OCI-LY7 (cell line): ENCODE data around the gene ENO4. TPM values are rescaled to one million over a fixed set of nuclear protein-coding genes. Genes with fewer than 3 reads are reported as not detected.

Source experiments
- BruUV-seq: library from RNA; stranded (reverse); fragments of 400-500 nt; replicated peaks from 2 replicates; lab custom pipeline; 2021; lab: Mats Ljungman, UMichigan
- CTCF ChIA-PET: fragments of 300-600 bp; sonication (Branson Sonifier 250); formaldehyde crosslinking; loops from one replicate; lab custom pipeline; 2022; ENCODE audit warnings: antibody characterized with exemption; ENCODE audit not compliant: unreplicated experiment; lab: Charles Lee
- POLR2A ChIA-PET: fragments of 300-600 bp; sonication (Branson Sonifier 250); formaldehyde crosslinking; loops from one replicate; lab custom pipeline; 2022; ENCODE audit warnings: antibody characterized with exemption; lab: Charles Lee
- DNase-seq: peaks from one replicate; pipeline ENCODE4 v3.0.0-alpha.2; 2015; ENCODE audit warnings: low spot score
- H2AFZ ChIP-seq: fragments of 200-600 bp; sonication (generic), shearing (Covaris generic); 2 replicates; pipeline ENCODE4 v1.6.1; 2014; ENCODE audit warnings: mild to moderate bottlenecking, antibody characterized with exemption, low read length, moderate library complexity
- H3K27ac ChIP-seq: fragments of 200-600 bp; sonication (generic); 2 replicates; pipeline ENCODE4 v1.5.1; 2014; ENCODE audit warnings: mixed run types, low read depth, mild to moderate bottlenecking, moderate library complexity, low read length, inconsistent platforms; ENCODE audit not compliant: poor library complexity, severe bottlenecking
- H3K36me3 ChIP-seq: fragments of 200-600 bp; sonication (generic); 2 replicates; pipeline ENCODE4 v1.6.1; 2014; ENCODE audit warnings: mild to moderate bottlenecking, antibody characterized with exemption, low read length, moderate library complexity, mixed read lengths; ENCODE audit not compliant: insufficient read depth
- H3K4me1 ChIP-seq: fragments of 200-600 bp; sonication (generic); 2 replicates; pipeline ENCODE4 v1.5.1; 2014; ENCODE audit warnings: mild to moderate bottlenecking, low read length; ENCODE audit not compliant: insufficient read depth, poor library complexity, severe bottlenecking
- H3K4me2 ChIP-seq: fragments of 200-600 bp; sonication (generic); 2 replicates; pipeline ENCODE4 v1.6.1; 2014; ENCODE audit warnings: mild to moderate bottlenecking, low read length
- H3K4me3 ChIP-seq: fragments of 200-600 bp; sonication (generic); 2 replicates; pipeline ENCODE4 v1.5.1; 2014; ENCODE audit warnings: mild to moderate bottlenecking, low read depth, low read length; ENCODE audit not compliant: poor library complexity, severe bottlenecking
- H3K79me2 ChIP-seq: fragments of 200-600 bp; sonication (generic); 2 replicates; pipeline ENCODE4 v1.6.1; 2016; ENCODE audit warnings: low read depth, mild to moderate bottlenecking, low read length, moderate library complexity, mixed read lengths; ENCODE audit not compliant: insufficient read depth
- H3K9me2 ChIP-seq: fragments of 200-600 bp; sonication (generic); 2 replicates; pipeline ENCODE4 v1.6.1; 2016; ENCODE audit warnings: mild to moderate bottlenecking, low read length, mixed read lengths; ENCODE audit not compliant: insufficient read depth
- H3K9me3 ChIP-seq: fragments of 200-600 bp; sonication (generic); 2 replicates; pipeline ENCODE4 v1.6.1; 2014; ENCODE audit warnings: mild to moderate bottlenecking, mixed run types, low read length, mixed read lengths
- H4K20me1 ChIP-seq: fragments of 200-600 bp; sonication (generic); 2 replicates; pipeline ENCODE4 v1.6.1; 2014; ENCODE audit warnings: mild to moderate bottlenecking, antibody characterized with exemption, low read length, moderate library complexity, mixed read lengths; ENCODE audit not compliant: insufficient read depth
- EZH2phosphoT487 ChIP-seq: fragments of 200-600 bp; sonication (generic); IDR thresholded peaks from 2 replicates; pipeline ENCODE4 v1.6.1; 2018; ENCODE audit warnings: low read depth, borderline replicate concordance, mild to moderate bottlenecking, mixed run types, antibody characterized with exemption, low read length, moderate library complexity, mixed read lengths
- intact Hi-C: fragments of 100-400 bp; cut with micrococcal nuclease; formaldehyde crosslinking; loops from one replicate; pipeline ENCODE4 v1.10.0; 2022; ENCODE audit not compliant: unreplicated experiment
- total RNA-seq, 2 experiments: library from RNA; depleted of rRNA in 1 of 2; stranded (reverse); fragments of >200 nt in 1 of 2; shearing (Covaris generic) in 1 of 2; gene quantifications; 2 replicates each; pipeline ENCODE4 v1.2.3, GENCODE V29; 2014 to 2022
- TF ChIP-seq, protein P1 (sequence below): fragments of 200-600 bp; sonication (generic); conservative IDR thresholded peaks from 2 replicates; pipeline ENCODE4 v1.5.1; 2014; ENCODE audit warnings: mild to moderate bottlenecking, antibody characterized with exemption, low read length, moderate library complexity, mixed read lengths

ENO4 gene
- total RNA-seq, 2 experiments from 2014 or later: not detected

DNA sequence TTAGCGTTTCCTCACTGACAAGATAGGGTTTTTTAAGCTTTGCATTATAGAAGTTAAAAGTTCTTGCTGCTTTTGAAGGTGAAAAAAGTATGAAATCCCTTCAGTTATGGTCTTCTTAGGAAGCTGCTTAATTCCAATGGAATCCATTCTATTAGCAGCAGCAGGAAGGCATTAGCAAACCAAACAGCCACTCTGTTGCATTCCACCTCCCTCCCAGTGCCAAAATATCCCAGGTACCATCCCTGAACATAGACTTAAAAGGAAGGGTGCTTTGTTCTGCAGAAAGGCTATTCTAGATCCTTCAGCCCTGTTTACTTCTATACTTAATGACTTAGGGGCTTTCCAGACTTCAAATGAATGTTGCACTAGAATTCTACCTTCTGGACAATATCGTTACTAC lies 23.8 kb downstream of the ENO4 start:
- Histone ChIP-seq H3K36me3 (no peaks in the 10 kb centered on the region), H3K4me3 (no peak overlapping the region), H3K4me1 (no peaks in the 10 kb centered on the region), H3K79me2 (no peaks in the 10 kb centered on the region), H3K9me3 (no peaks in the 10 kb centered on the region), H3K4me2 (no peak overlapping the region), H4K20me1 (no peaks in the 10 kb centered on the region), H2AFZ (no peak overlapping the region), H3K27ac (no peak overlapping the region), H3K9me2 (no peaks in the 10 kb centered on the region)
- ChIA-PET CTCF (no interaction called here), POLR2A (no interaction called here)
- intact Hi-C loops: no loop called here
- DNase-seq: no peak
- no TSS peak for BruUV-seq
- no peak for TF ChIP-seq EZH2phosphoT487
- TF ChIP-seq, protein P1, sequence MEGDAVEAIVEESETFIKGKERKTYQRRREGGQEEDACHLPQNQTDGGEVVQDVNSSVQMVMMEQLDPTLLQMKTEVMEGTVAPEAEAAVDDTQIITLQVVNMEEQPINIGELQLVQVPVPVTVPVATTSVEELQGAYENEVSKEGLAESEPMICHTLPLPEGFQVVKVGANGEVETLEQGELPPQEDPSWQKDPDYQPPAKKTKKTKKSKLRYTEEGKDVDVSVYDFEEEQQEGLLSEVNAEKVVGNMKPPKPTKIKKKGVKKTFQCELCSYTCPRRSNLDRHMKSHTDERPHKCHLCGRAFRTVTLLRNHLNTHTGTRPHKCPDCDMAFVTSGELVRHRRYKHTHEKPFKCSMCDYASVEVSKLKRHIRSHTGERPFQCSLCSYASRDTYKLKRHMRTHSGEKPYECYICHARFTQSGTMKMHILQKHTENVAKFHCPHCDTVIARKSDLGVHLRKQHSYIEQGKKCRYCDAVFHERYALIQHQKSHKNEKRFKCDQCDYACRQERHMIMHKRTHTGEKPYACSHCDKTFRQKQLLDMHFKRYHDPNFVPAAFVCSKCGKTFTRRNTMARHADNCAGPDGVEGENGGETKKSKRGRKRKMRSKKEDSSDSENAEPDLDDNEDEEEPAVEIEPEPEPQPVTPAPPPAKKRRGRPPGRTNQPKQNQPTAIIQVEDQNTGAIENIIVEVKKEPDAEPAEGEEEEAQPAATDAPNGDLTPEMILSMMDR: no peak

DNA sequence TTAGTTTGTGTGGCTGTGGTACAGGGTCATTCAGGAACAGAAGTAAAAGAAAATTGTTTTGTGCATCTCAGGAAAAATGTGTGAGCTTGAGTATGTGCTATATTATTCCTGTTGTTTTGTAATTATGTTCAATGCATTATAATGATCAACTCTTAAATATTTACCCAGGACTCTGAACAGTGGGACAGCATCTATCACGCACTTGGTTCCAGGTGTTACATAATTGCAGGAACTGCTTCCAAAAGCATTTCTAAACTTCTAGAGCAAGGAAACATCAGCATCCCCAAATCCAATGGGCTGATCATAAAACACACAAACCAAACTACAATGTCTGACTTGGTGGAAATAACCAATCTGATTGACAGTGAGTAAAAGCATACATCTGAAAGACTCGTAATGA lies 26.6 kb downstream of the ENO4 start:
- ChIA-PET CTCF (no interaction called here), POLR2A (interaction anchor here (0.6 kb wide), 1 partner anchor 24 kb away, joined by 3 read pairs; no protein-coding TSS in a partner anchor)

DNA sequence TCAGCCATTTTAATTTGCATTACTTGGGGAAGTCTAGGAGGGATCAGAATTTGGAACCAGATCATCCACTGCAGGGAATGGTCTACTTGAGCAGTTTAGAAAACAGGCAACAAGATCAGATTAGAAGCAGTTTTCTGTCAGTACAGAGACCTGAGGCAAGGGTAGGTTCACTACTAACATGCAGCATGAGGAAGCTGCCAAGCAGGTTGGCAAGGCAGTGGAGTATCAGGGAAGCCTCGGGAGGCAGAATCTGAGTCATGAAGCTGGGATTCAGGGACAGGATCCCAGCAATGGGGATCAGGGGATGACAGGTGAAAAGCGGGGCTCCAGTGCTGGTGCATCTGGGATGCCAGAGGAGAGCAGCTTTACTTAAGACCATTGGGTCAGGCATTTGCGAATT lies 28.1 kb downstream of the ENO4 start:
- ChIA-PET CTCF (no interaction called here), POLR2A (no interaction called here)
- Histone ChIP-seq H2AFZ (no peak overlapping the region), H3K9me3 (no peaks in the 10 kb centered on the region), H3K4me1 (no peaks in the 10 kb centered on the region), H4K20me1 (no peaks in the 10 kb centered on the region), H3K27ac (no peak overlapping the region), H3K4me2 (no peak overlapping the region), H3K4me3 (no peak overlapping the region), H3K79me2 (no peaks in the 10 kb centered on the region), H3K9me2 (no peaks in the 10 kb centered on the region), H3K36me3 (no peaks in the 10 kb centered on the region)
- DNase-seq: no peak
- no TSS peak for BruUV-seq
- no peak for TF ChIP-seq EZH2phosphoT487
- TF ChIP-seq, protein P1: no peak
- intact Hi-C loops: no loop called here

More for the DNA sequence above, 26.6 kb downstream of the ENO4 start:
- DNase-seq: no peak
- no peak overlapping the region for H2AFZ ChIP-seq
- TF ChIP-seq EZH2phosphoT487: no peak
- TF ChIP-seq, protein P1: no peak
- H3K27ac ChIP-seq: no peak overlapping the region
- no peaks in the 10 kb centered on the region for H3K9me2 ChIP-seq
- no peak overlapping the region for H3K4me3 ChIP-seq
- H3K36me3 ChIP-seq: no peaks in the 10 kb centered on the region
- H4K20me1 ChIP-seq: no peaks in the 10 kb centered on the region
- H3K9me3 ChIP-seq: no peaks in the 10 kb centered on the region
- no peaks in the 10 kb centered on the region for H3K4me1 ChIP-seq
- intact Hi-C loops: no loop called here
- no peaks in the 10 kb centered on the region for H3K79me2 ChIP-seq
- BruUV-seq: no TSS peak
- H3K4me2 ChIP-seq: no peak overlapping the region
